Lung (tissue), 12 donors: ENCODE data around the gene HMGXB3. TPM values are rescaled to one million over a fixed set of nuclear protein-coding genes. Genes with fewer than 3 reads are reported as not detected.
"Not testable (repeated sequence)": the region's sequence is repeated elsewhere in the genome, so short reads cannot be mapped to it uniquely, and the experiment has no call there.

Experiments
- ATAC-seq: fragments of 200-7000 bp; cut with Tn5 transposase; one replicate; pipeline ENCODE4 v1.9.1; 2020; ENCODE audit warnings: moderate number of reproducible peaks; ENCODE audit not compliant: insufficient read depth, low FRiP score
- DNase-seq, 3 donors: peaks; one replicate each; pipeline ENCODE4 v3.0.0-alpha.2; 2013 to 2017
- H3K27ac ChIP-seq, 2 donors: one replicate each; pipeline ENCODE4 v1.5.1; 2013; ENCODE audit warnings: mild to moderate bottlenecking in 2 of 2, moderate library complexity in 2 of 2, control low read depth in 1 of 2, inconsistent platforms in 1 of 2, low read depth in 1 of 2, low read length in 1 of 2
- H3K27me3 ChIP-seq, 3 donors: one replicate each; pipeline ENCODE4 v1.5.1; 2013; ENCODE audit warnings: low read length in 2 of 3; ENCODE audit not compliant: control insufficient read depth in 3 of 3, insufficient read depth in 3 of 3
- H3K36me3 ChIP-seq, 4 donors: one replicate each; pipeline ENCODE4 v1.5.1; 2013; ENCODE audit warnings: low read length in 4 of 4, mild to moderate bottlenecking in 1 of 4, moderate library complexity in 1 of 4; ENCODE audit not compliant: control insufficient read depth in 4 of 4, insufficient read depth in 4 of 4
- H3K4me1 ChIP-seq, 5 donors: one replicate each; pipeline ENCODE4 v1.5.1; 2013; ENCODE audit warnings: low read length in 5 of 5, mild to moderate bottlenecking in 2 of 5, moderate library complexity in 1 of 5; ENCODE audit not compliant: control insufficient read depth in 5 of 5, insufficient read depth in 5 of 5
- H3K4me3 ChIP-seq: one replicate; pipeline ENCODE4 v1.5.1; 2013; ENCODE audit warnings: mild to moderate bottlenecking, control low read depth, moderate library complexity
- H3K9ac ChIP-seq, 2 donors: one replicate each; pipeline ENCODE4 v1.5.1; 2013; ENCODE audit warnings: low read length in 2 of 2, control low read depth in 1 of 2; ENCODE audit not compliant: insufficient read depth in 1 of 2
- H3K9me3 ChIP-seq, 4 donors: one replicate each; pipeline ENCODE4 v1.5.1; 2013; ENCODE audit warnings: low read length in 3 of 4, mild to moderate bottlenecking in 1 of 4, moderate library complexity in 1 of 4; ENCODE audit not compliant: control insufficient read depth in 4 of 4, insufficient read depth in 3 of 4
- CTCF ChIP-seq: IDR thresholded peaks from 2 replicates; pipeline ENCODE4 v1.5.1; 2012; ENCODE audit warnings: mild to moderate bottlenecking; ENCODE audit errors: control extremely low read depth, extremely low read depth
- WGBS, 2 donors: extraction: QIAGEN DNeasy Blood & Tissue Kit; methylation state at CpG; one replicate each; pipeline ENCODE4 v1.1.7; 2013; 5-methylcytosine and 5-hydroxymethylcytosine counted together
- polyA plus RNA-seq, 2 donors: library from polyadenylated mRNA; stranded (reverse); fragments of 200-250 nt; gene quantifications; one replicate each; pipeline ENCODE4 v1.2.1, GENCODE V29; 2013
- total RNA-seq, 2 donors: library from RNA; depleted of rRNA in 1 of 2; stranded (reverse); fragments of >200 nt in 1 of 2; gene quantifications; one replicate each; pipeline ENCODE4 v1.2.1, GENCODE V29; 2014 to 2021
- donor health status: control.
- donor health status: control.
- donor health status: Bipolar disorder and iron deficiency.
- donor health status: healthy.
- donor health status: DM: yes; HTN: yes; CAD: no.

The HMGXB3 gene
- total and polyA plus RNA-seq, 4 donors, result 22.3 to 42.3 (median 30.8) TPM

- DNase-seq (peak in 1 of 3 donors; percentile 7), ATAC-seq (no peak)
Observed at GRCh38 chr5:150024346-150024984, 23.9 kb downstream of the HMGXB3 start.

GRCh38 chr5:150026682-150027172 lies 26.2 kb downstream of the HMGXB3 start:
- no peak for TF ChIP-seq CTCF
- 93 to 98% methylated on average over 4 of the region's 4 CpGs for WGBS, 2 donors
- Histone ChIP-seq H3K9me3 (no peaks in the 10 kb centered on the region), H3K36me3 (peaks cover 11 to 39% (median 32%) of the 10 kb centered on the region in 4 donors), H3K9ac (no peak overlapping the region), H3K27me3 (no peaks in the 10 kb centered on the region), H3K4me3 (no peak overlapping the region), H3K27ac (no peak overlapping the region), H3K4me1 (peaks cover 0 to 19% (median 4%) of the 10 kb centered on the region in 5 donors)
- ATAC-seq (no peak), DNase-seq (no peak)

More at GRCh38 chr5:150024346-150024984, 23.9 kb downstream of the HMGXB3 start:
- H3K36me3 ChIP-seq, result peaks cover 8 to 48% (median 35%) of the 10 kb centered on the region in 4 donors
- peak overlapping the region; percentile 4 to 73 for H3K27ac ChIP-seq
- WGBS, 2 donors, result 63 to 77% methylated on average over 9 of the region's 9 CpGs
- H3K4me3 ChIP-seq, result no peak overlapping the region
- peaks cover 0 to 31% (median under 1%) of the 10 kb centered on the region in 5 donors for H3K4me1 ChIP-seq
- H3K9ac ChIP-seq, result no peak overlapping the region
- no peak for TF ChIP-seq CTCF
- H3K9me3 ChIP-seq, result no peaks in the 10 kb centered on the region
- H3K27me3 ChIP-seq, result no peaks in the 10 kb centered on the region

- DNase-seq, H3K4me3 ChIP-seq, H3K9ac ChIP-seq, ATAC-seq, H3K9me3 ChIP-seq, H3K27ac ChIP-seq, H3K4me1 ChIP-seq, H3K27me3 ChIP-seq: not testable (repeated sequence)
- WGBS, 2 donors, result 78 to 82% methylated on average over 1 of the region's 1 CpG
- peaks cover 21 to 50% (median 37%) of the 10 kb centered on the region in 4 donors for H3K36me3 ChIP-seq
Observed at GRCh38 chr5:150028047-150028446, 27.5 kb downstream of the HMGXB3 start.

GRCh38 chr5:150033334-150033733 lies 32.8 kb downstream of the HMGXB3 start:
- H3K4me3 ChIP-seq, result no peak overlapping the region
- no peak overlapping the region for H3K27ac ChIP-seq
- DNase-seq (no peak), ATAC-seq (no peak)
- no peak for TF ChIP-seq CTCF
- no peaks in the 10 kb centered on the region for H3K27me3 ChIP-seq
- peaks cover 38 to 56% (median 42%) of the 10 kb centered on the region in 4 donors for H3K36me3 ChIP-seq
- H3K4me1 ChIP-seq, result peaks cover 0 to 4% (median 0%) of the 10 kb centered on the region in 5 donors
- no peaks in the 10 kb centered on the region for H3K9me3 ChIP-seq
- H3K9ac ChIP-seq, result no peak overlapping the region
- WGBS, 2 donors, result 91 to 95% methylated on average over 4 of the region's 4 CpGs
